Activated T-helper 1 cell treated with anti-CD3 and anti-CD28 coated beads, Interleukin-12 subunit alpha, Interleukin-12 subunit beta, Interleukin-2, Interleukin-4 antibody, amounts not matched to agents 30 ng/mL and 10 ng/mL and 1 ng/mL, durations not matched to agents 14 hours and 24 hours and 36 hours (primary cell): Measurements from ENCODE around the gene MEGF9. TPM values are rescaled to one million over a fixed set of nuclear protein-coding genes. Genes with fewer than 3 reads are reported as not detected.
"Not testable (repeated sequence)": the region's sequence is repeated elsewhere in the genome, so short reads cannot be mapped to it uniquely, and the experiment has no call there.

ENCODE experiments used
- DNase-seq: peaks from one replicate; pipeline ENCODE4 v3.0.0; 2021; ENCODE audit warnings: low spot score
- H3K27ac Mint-ChIP-seq: one replicate; pipeline ENCODE4 v1.8.0; 2021; ENCODE audit warnings: mild to moderate bottlenecking, mixed read lengths
- H3K27me3 Mint-ChIP-seq: one replicate; pipeline ENCODE4 v1.8.0; 2022; ENCODE audit warnings: mild to moderate bottlenecking, moderate library complexity, mixed read lengths; ENCODE audit not compliant: insufficient read depth
- H3K36me3 Mint-ChIP-seq: one replicate; pipeline ENCODE4 v1.8.0; 2021; ENCODE audit warnings: low read depth, mixed read lengths
- H3K4me1 Mint-ChIP-seq: one replicate; pipeline ENCODE4 v1.8.0; 2021; ENCODE audit warnings: low read depth, mixed read lengths
- H3K4me3 Mint-ChIP-seq: one replicate; pipeline ENCODE4 v1.8.0; 2021; ENCODE audit warnings: mild to moderate bottlenecking, moderate library complexity, mixed read lengths
- H3K9me3 Mint-ChIP-seq: one replicate; pipeline ENCODE4 v1.8.0; 2021; ENCODE audit warnings: mixed read lengths
- intact Hi-C: fragments of 100-400 bp; cut with micrococcal nuclease; formaldehyde crosslinking; loops from one replicate; pipeline ENCODE4 v1.15.1; 2024
- total RNA-seq: library from RNA; stranded (reverse); gene quantifications from 2 replicates; pipeline ENCODE4 v1.2.3, GENCODE V29; 2022

The MEGF9 gene
- total RNA-seq = 5.4 and 5.9 TPM in 2 replicates

GRCh38 chr9:120714088-120714845, at the start of gene MEGF9:
Gene MEGF9, minus strand, starts transcription at chr9:120714470. Its CDS starts 112 bp downstream, at chr9:120714358.
- intact Hi-C loops = loop anchor here (1.0 to 5.0 kb wide), 10 partner anchors 19 to 658 kb away; partner anchors contain the start of genes CDK5RAP2, FBXW2, RAB14 and STOM
- no peaks in the 10 kb centered on the region for H3K27me3 Mint-ChIP-seq
- no peaks in the 10 kb centered on the region for H3K36me3 Mint-ChIP-seq
- H3K9me3 Mint-ChIP-seq = no peaks in the 10 kb centered on the region
- H3K4me1 Mint-ChIP-seq = peaks cover 41% of the 10 kb centered on the region
- peak within 1 kb of the TSS; percentile 92 for H3K4me3 Mint-ChIP-seq
- peak; percentile 96 for DNase-seq
- peak within 1 kb of the TSS; percentile 82 for H3K27ac Mint-ChIP-seq

- H3K9me3 Mint-ChIP-seq = no peaks in the 10 kb centered on the region
- H3K27ac Mint-ChIP-seq = no peak overlapping the region
- H3K4me1 Mint-ChIP-seq = peaks cover 28% of the 10 kb centered on the region
- DNase-seq = no peak
- no peaks in the 10 kb centered on the region for H3K27me3 Mint-ChIP-seq
- peaks cover 20% of the 10 kb centered on the region for H3K36me3 Mint-ChIP-seq
- intact Hi-C loops = no loop called here
- no peak overlapping the region for H3K4me3 Mint-ChIP-seq
These were observed 46.7 kb upstream of the MEGF9 start for GRCh38 chr9:120761006-120761405.

GRCh38 chr9:120759755-120760400, 45.6 kb upstream of the MEGF9 start:
- DNase-seq = no peak
- H3K27me3 Mint-ChIP-seq = no peaks in the 10 kb centered on the region
- no peak overlapping the region for H3K27ac Mint-ChIP-seq
- H3K4me1 Mint-ChIP-seq = peaks cover 30% of the 10 kb centered on the region
- no peaks in the 10 kb centered on the region for H3K9me3 Mint-ChIP-seq
- intact Hi-C loops = loop anchor here (5.0 kb wide), 2 partner anchors 107 to 137 kb away; no protein-coding TSS in a partner anchor
- H3K4me3 Mint-ChIP-seq = no peak overlapping the region
- peaks cover 18% of the 10 kb centered on the region for H3K36me3 Mint-ChIP-seq

GRCh38 chr9:120758544-120758943, 44.3 kb upstream of the MEGF9 start:
- no peak for DNase-seq
- Mint-ChIP-seq H3K4me3 (no peak overlapping the region), H3K9me3 (no peaks in the 10 kb centered on the region), H3K27ac (peak overlapping the region; percentile 14), H3K27me3 (no peaks in the 10 kb centered on the region), H3K36me3 (peaks cover 18% of the 10 kb centered on the region), H3K4me1 (peaks cover 30% of the 10 kb centered on the region)
- intact Hi-C loops = loop anchor here (5.0 kb wide), 2 partner anchors 109 to 139 kb away; no protein-coding TSS in a partner anchor

- Mint-ChIP-seq H3K27ac (no peak overlapping the region), H3K9me3 (no peaks in the 10 kb centered on the region), H3K4me3 (no peak overlapping the region), H3K36me3 (peaks cover 14% of the 10 kb centered on the region), H3K4me1 (peaks cover 30% of the 10 kb centered on the region), H3K27me3 (no peaks in the 10 kb centered on the region)
- intact Hi-C loops = loop anchor here (2.0 to 5.0 kb wide), 4 partner anchors 36 to 140 kb away; partner anchors contain the start of gene FBXW2
- no peak for DNase-seq
These were observed 43.0 kb upstream of the MEGF9 start for GRCh38 chr9:120757026-120757913.

- no peak overlapping the region for H3K4me3 Mint-ChIP-seq
- intact Hi-C loops = loop anchor here (1.0 to 5.0 kb wide), 6 partner anchors 36 to 304 kb away; partner anchors contain the start of gene FBXW2
- H3K9me3 Mint-ChIP-seq = no peaks in the 10 kb centered on the region
- H3K27ac Mint-ChIP-seq = no peak overlapping the region
- H3K27me3 Mint-ChIP-seq = no peaks in the 10 kb centered on the region
- H3K4me1 Mint-ChIP-seq = peaks cover 30% of the 10 kb centered on the region
- H3K36me3 Mint-ChIP-seq = peaks cover 11% of the 10 kb centered on the region
- DNase-seq = no peak
These were observed 42.3 kb upstream of the MEGF9 start for GRCh38 chr9:120756531-120756930.

- Mint-ChIP-seq H3K27me3 (no peaks in the 10 kb centered on the region), H3K4me3 (no peak overlapping the region), H3K9me3 (no peaks in the 10 kb centered on the region), H3K27ac (no peak overlapping the region), H3K4me1 (peaks cover 30% of the 10 kb centered on the region), H3K36me3 (peaks cover 11% of the 10 kb centered on the region)
- intact Hi-C loops = loop anchor here (1.0 to 5.0 kb wide), 7 partner anchors 37 to 304 kb away; partner anchors contain the start of gene FBXW2
- peak; percentile 53 for DNase-seq
These were observed 41.7 kb upstream of the MEGF9 start for GRCh38 chr9:120755810-120756434.

- no peak overlapping the region for H3K27ac Mint-ChIP-seq
- intact Hi-C loops = loop anchor here (1.0 to 5.0 kb wide), 3 partner anchors 112 to 226 kb away; no protein-coding TSS in a partner anchor
- H3K36me3 Mint-ChIP-seq = peaks cover 11% of the 10 kb centered on the region
- H3K4me1 Mint-ChIP-seq = peaks cover 30% of the 10 kb centered on the region
- H3K4me3 Mint-ChIP-seq = no peak overlapping the region
- H3K9me3 Mint-ChIP-seq = no peaks in the 10 kb centered on the region
- no peaks in the 10 kb centered on the region for H3K27me3 Mint-ChIP-seq
- no peak for DNase-seq
These were observed 40.8 kb upstream of the MEGF9 start for GRCh38 chr9:120755044-120755443.

- H3K27me3 Mint-ChIP-seq = no peaks in the 10 kb centered on the region
- intact Hi-C loops = no loop called here
- no peaks in the 10 kb centered on the region for H3K4me1 Mint-ChIP-seq
- no peaks in the 10 kb centered on the region for H3K9me3 Mint-ChIP-seq
- H3K27ac Mint-ChIP-seq = no peak overlapping the region
- no peaks in the 10 kb centered on the region for H3K36me3 Mint-ChIP-seq
- H3K4me3 Mint-ChIP-seq = no peak overlapping the region
- DNase-seq = no peak
These were observed 36.2 kb upstream of the MEGF9 start for GRCh38 chr9:120750421-120750820.

- H3K9me3 Mint-ChIP-seq, H3K27me3 Mint-ChIP-seq, H3K36me3 Mint-ChIP-seq, intact Hi-C loops, H3K4me1 Mint-ChIP-seq, DNase-seq, H3K4me3 Mint-ChIP-seq, H3K27ac Mint-ChIP-seq: not testable (repeated sequence)
These were observed 32.1 kb upstream of the MEGF9 start for GRCh38 chr9:120746366-120746765.

GRCh38 chr9:120745278-120745677, 31.0 kb upstream of the MEGF9 start:
- H3K4me1 Mint-ChIP-seq = no peaks in the 10 kb centered on the region
- H3K27me3 Mint-ChIP-seq = peaks cover 8% of the 10 kb centered on the region
- H3K27ac Mint-ChIP-seq = no peak overlapping the region
- intact Hi-C loops = no loop called here
- no peak for DNase-seq
- no peak overlapping the region for H3K4me3 Mint-ChIP-seq
- no peaks in the 10 kb centered on the region for H3K9me3 Mint-ChIP-seq
- H3K36me3 Mint-ChIP-seq = no peaks in the 10 kb centered on the region

GRCh38 chr9:120742951-120743416, 28.7 kb upstream of the MEGF9 start:
- H3K4me3 Mint-ChIP-seq = no peak overlapping the region
- no peaks in the 10 kb centered on the region for H3K9me3 Mint-ChIP-seq
- no peaks in the 10 kb centered on the region for H3K4me1 Mint-ChIP-seq
- DNase-seq = no peak
- no peak overlapping the region for H3K27ac Mint-ChIP-seq
- intact Hi-C loops = loop anchor here (1.0 kb wide), 1 partner anchor 317 kb away; no protein-coding TSS in a partner anchor
- peaks cover 8% of the 10 kb centered on the region for H3K27me3 Mint-ChIP-seq
- no peaks in the 10 kb centered on the region for H3K36me3 Mint-ChIP-seq
